ENCODE results near the gene TNNT3. TPM values are rescaled to one million over a fixed set of nuclear protein-coding genes. Genes with fewer than 3 reads are reported as not detected.
"Not testable (repeated sequence)": the region's sequence is repeated elsewhere in the genome, so short reads cannot be mapped to it uniquely, and the experiment has no call there.

The TNNT3 gene
- 2.0 TPM for total RNA-seq

DNA sequence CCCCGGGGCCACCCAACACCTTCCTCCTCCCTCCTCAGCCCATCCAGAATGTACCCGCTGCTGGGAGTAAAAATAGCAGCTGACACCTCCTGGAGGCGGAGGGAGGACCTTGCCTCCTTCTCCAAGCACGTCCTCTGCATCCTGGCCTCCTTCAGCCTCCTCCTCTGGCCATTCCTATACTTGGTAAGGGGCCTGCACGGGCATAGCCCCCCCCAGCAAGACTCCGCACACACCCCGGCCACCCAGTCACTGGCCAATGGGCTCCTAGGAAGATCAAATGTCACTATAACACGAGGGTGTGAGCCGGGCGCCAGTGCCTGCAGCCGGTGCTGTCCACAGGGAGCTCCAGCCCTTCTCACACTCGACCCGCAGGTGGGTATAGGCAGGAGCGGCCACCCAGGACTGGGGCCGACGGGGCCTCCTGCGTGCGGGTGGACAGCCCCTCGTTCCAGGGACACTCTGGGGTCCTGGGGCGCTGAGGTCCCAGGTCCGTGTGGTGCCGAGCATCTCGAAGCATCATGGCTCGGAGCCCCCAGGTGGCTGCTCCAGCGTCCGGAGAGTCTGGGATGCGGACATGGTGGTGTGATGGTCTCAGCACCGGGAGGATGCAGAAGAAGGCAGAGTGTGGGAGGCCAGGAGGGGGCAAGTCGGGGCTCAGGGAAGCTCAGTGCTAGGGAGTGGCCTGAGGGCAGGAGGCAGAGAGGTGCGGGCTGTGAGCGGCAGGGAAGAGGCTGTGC, at the start of gene TNNT3:
Gene TNNT3 (plus strand): TSS at position 313 of the 737 bp plus-strand sequence. CDS start 3,172 bp downstream, outside the sequence.
- no peak for DNase-seq

DNA sequence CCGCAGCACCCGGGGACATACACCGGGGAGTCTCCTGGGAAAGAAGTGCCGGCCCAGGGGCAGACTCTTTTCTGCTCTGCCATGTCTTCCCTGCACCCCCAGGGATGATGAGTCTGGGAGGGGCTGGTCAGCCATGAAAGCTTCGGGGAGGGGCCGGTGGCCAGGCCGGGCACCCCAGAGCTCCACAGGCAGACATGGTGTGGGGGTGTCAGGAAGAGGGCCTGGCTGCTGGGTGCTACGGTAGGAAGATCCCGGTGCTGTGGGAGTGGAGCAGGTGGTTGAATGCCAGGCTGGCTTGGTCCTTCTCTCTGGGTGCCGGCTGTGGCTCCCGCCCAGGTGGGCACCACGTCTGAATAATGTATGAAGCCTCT, 49.2 kb upstream of the TNNT3 start:
- no peak for DNase-seq

DNA sequence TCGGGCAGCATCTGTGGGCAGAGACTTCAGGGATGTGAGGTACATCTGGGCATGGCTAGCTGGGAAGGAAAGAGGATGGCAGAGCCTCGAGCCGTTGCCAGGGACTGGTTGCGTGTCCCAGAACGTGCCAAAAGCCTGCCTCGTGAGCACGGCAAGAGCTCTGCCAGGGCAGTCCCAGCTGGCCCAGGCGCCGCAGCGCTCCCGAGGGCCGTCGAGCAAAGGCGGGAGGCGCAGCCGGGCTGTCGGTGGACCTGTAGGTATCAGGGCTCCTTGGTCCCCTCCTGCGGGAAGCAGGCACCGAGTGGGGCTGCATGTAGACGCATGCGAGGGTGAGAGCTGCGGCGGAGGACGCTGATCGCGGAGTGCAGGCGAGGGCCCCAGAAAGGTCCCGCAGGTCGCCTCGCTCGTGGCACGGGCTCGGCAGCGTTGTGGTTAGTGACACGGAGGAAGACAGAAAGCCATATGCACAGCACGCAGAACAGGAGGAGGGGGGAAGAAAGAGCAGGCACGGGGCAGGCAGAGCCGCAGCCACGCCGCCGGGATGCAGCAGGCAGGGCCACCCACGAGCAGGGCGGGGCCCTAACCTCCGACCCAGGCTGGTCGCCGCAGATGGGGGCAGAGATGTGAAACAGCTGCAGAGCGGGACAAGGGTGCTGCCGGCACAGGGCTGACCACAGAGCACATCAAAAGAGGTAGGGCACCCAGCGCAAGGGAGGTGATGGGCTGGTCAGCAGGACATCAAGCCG, 48.6 kb upstream of the TNNT3 start:
- DNase-seq, result no peak

DNA sequence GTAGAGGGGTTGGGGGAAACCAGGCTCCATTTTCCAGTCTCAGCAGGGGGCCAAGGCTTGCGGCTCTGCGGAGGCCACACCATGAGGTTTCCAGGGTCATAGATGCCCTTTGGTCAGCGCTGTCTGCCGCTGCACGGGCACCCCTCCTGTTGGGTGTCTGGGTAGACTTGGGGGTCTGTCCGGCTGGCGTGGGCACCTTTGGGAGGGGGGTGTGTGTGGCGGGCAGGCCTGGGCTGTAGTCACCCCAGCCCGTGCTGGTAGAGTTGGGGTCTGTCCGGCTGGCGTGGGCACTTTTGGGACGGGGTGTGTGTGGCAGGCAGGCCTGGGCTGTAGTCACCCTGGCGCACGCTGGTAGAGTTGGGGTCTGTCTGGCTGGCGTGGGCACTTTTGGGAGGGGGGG, 48.0 kb upstream of the TNNT3 start:
- DNase-seq, result no peak

DNA sequence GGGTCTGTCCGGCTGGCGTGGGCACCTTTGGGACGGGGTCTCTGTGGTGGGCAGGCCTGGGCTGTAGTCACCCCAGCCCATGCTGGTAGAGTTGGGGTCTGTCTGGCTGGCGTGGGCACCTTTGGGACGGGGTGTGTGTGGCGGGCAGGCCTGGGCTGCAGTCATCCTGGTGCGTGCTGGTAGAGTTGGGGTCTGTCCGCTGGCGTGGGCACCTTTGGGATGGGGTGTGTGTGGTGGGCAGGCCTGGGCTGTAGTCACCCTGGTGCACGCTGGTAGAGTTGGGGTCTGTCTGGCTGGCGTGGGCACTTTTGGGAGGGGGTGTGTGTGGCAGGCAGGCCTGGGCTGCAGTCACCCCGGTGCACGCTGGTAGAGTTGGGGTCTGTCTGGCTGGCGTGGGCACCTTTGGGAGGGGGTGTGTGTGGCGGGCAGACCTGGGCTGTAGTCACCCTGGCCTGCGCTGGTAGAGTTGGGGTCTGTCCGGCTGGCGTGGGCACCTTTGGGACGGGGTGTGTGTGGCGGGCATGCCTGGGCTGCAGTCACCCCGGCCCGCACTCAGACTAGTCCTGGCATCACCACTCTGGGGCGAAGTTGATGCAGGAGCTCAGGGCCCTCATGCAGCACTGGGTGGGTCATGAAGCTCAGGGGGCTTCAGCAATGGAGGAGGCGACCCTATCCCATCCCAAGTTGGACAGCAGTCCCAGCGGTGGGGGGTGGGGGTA, 47.1 kb upstream of the TNNT3 start:
- DNase-seq, result no peak

DNA sequence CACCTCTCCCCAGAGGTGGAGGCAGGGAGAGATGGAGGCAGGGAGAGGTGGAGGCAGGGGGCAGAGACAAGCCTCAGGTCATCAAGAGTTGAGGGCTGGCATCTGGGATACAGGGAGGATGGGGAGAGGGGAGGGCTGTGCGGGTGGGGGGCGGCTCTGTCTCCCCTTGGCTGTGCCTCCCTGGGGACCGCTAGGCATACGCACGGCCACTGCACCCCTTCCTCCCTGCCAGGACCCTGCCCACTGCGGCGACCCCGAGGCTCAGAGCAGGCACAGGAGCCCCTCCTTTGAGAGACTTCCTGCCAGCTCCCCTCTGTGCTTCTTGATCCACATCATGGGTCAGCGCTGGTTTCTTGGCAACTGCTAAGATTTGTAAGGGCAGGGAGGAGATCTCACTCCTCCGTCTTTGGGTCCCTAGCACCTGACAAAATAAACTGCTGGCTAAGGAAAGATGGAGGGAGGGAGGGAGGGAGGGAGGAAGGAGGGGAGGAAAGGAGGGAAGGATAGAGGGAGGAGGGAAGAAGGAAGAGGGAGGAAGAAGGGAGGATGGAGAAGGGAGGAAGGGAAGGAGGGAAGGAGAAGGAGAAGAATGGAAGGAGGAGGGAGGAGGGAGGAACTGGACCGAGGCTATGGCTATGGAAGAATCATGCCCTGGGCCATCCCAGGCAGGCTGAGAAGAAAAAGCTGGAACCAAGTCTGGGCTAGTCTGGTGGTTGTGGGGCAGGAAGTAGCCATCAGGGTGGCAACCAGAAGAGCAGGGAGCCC, 46.3 kb upstream of the TNNT3 start:
- no peak for DNase-seq

DNA sequence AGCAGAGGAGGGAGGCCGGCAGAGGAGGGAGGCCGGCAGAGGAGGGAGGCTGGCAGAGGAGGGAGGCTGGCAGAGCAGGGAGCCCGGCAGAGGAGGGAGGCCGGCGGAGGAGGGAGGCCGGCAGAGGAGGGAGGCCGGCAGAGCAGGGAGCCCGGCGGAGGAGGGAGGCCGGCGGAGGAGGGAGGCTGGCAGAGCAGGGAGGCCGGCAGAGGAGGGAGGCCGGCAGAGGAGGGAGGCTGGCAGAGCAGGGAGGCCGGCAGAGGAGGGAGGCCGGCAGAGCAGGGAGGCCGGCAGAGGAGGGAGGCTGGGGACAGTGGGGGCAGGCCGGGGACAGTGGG, 45.7 kb upstream of the TNNT3 start:
- DNase-seq, result not testable (repeated sequence)

DNA sequence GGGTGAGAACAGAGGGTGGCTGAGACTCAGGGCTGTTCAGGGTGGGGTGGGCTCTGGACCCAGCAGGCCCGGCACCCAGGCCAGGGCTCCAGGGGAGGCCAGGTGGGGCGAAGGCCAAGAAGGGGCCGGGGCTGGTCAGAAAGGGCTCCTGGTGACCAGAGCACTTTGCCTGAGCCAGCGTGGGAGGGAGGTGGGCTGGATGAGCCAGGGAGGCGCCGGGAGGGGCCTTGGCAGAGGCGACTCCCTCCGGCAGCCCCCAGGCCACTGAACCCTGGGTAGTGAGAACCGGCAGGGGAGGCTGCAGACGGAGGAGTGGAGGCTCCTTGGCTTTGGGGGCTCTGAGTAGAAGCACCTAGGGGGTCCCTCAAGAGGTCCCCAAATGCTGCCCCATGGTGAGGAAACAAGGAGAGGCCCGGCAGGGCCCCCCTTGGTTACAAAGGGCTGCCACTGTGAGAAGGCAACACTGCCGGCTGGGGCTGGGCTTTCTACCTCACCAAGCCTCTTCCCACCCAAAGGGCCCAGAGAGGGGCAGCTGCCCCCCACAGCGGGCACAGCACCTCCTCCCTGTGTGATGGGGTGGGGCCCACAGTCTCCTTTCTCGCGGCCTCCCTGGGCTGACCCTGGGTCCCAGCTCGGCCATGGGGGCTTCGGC, 44.9 kb upstream of the TNNT3 start:
- not testable (repeated sequence) for DNase-seq

DNA sequence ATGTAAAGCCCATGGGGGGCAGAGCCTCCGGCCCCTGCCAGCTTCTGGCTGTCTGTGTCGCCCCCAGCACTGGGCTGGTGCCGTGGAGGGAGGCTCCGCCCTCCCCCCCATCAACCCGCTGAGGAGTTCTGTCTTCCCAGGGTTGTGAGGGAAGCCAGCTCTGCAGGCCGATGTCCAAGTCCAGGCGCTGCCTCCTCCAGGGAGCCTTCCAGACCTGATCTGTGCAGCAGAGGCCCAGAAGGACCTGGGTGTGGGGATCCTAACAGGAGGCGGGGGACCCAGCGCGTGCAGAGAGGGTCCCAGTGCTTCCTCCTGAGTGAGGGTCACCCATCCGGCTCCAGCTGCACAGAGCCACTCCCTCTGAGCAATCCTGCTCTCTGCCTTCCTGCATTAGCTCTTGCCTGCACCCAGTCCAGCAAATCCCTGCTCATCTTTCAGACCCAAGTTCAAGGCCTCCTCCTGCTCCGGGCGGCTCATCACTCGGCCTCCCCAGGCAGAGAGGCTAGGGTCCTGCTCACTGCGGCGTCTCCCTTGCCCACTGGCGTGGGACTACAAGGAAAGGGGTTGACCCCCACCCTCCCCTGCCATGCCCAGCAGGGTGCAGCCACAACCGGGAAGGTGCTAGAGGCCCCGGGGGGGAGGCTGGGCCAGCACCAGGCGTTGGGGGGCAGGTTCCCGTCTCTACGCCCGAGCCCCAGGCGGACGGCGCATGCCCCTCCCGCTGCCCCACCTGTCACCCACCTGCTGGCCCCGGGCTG, 44.2 kb upstream of the TNNT3 start:
- DNase-seq, result no peak

DNA sequence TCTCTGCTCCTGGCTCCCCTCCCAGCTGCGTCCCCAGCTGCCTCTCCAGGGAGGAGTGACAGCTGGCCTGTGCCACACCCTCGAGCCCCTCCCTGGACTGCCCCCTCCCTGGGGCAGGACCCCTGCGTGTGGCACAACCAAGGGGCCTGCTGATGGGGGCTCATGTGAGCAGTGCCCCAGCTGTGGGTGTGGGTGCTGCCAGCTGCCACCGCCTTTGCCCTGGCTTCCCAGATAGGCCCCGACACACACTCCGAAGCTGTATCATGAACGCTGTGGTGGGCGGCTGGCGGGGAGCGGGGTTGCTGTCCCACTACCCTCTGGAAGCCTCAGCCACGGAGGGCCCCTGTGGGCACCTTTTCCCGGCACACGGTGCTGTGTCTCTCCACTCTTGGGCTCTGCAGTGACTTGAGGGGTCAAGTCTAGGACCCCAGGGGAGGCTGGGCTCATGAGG, 43.6 kb upstream of the TNNT3 start:
- DNase-seq, result not testable (repeated sequence)

DNA sequence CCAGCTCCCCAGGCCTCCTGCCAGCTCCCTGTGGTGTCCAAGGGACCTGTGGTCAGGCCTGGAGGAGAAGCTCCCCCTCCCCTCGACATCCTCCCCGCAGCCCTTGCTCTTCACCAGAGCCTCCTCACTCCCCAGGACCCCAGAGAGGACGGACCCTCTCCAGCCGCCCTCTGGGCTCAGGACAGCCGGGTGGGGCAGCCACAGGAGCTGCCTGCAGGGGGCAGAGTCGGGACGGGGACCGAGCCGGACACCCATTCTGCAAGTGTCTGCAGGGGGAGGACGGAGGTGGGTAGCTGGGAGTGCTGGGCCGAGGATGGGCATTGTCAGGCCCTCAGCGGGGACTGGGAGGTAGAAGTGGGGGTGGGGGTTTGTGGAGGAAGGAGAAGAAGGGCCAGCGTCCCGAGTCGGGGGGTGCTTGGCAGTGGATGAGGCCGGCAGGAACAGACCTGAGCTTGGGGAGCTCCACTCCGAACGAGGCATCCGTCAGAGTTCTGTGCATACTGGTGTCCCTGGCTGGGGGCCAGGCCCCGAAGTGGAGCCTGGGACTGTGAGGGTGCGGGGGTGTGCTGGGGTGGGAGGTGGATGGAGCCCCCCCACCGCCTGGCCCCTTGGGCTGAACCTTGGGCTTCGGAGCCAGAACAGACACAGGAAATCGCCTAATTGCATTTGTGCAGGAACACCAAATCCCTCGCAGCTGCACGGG, 43.0 kb upstream of the TNNT3 start:
- no peak for DNase-seq

DNA sequence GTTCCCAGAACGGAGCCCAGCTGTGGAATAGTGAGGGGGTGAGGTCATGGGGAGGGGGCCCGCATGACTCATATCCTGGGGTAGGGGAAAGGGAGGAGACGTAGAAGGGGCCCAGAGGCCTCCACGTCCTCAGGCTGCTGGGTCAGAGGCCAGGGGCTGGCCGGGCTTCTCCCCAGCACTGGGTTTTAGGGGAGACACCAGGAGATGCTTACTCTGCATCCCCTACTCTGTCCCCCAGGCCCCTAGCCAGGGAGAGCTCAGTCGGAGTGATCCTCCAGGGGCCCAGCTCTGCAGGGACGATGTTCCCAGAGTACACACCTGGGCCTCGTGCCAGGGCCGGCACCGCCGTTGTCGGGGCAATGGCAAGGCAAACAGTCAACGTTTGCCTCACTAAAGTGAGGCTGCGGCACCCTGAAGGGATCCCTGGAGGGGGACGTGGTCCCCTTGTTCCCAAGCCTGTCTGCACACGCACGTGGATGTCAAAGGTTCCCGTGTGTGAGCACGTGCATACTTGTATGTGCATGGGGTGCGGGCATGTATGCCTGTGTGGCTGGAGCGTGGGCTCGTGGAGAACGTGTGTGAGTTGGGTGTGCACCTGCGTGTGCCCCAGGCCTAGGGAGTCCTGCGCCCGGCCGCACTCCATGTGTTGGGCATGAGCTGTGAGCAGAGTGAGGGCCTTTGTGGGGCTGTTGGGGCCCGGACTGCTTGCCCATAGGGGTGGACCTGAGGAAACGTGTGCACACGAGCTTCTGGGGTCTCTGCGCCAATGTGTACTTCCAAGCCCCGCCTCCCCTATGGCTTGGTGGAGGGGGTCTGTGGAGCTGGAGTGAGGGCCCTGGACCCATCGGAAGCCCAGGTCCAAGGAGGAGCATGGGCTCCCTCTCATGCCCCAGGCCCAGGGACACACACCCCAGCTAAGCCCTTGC, 42.0 kb upstream of the TNNT3 start:
- no peak for DNase-seq

DNA sequence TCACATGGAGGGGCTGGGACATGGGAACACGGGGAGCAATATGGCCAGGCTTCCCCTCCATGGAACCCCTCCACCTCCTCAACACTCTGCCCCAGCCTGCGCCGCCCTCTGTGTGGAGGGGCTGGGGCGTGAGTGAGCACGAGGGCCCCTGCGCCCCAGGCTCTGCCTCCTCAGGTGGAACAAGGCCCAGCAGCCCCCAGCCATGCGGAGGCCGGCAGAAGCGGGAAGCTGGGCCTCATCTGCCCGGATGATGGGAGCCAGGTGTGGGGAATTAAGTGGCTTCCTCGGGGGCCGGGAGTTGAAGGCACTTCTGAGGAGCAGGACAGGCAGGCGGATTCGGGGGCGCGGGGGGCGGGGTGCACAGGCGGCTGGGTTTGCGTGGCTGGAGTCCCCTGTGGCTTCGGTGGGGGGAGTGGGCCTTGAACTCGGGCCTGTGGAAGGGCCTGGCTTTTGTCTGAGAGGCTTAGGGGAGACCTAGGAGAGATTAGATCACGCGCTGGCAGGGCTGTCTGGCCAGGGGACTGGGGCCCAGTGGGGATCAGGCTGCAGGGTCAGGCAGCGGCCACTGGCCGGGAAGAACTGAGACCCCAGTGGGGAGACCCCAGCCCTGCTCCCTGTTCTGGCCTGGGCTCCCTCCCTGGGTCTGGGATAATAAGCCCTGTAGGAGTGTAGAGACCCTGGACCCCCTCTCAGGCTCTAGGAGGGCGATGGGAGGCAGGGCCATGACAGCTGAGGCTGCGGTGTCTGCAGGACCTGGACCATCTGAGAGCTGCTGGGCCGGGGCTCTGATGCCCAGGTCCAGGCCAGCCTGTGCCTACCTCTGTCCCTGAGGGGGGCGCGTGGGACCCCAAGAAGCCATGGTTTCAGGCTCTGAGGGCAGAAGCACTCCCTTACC, 41.1 kb upstream of the TNNT3 start:
- DNase-seq, result no peak

DNA sequence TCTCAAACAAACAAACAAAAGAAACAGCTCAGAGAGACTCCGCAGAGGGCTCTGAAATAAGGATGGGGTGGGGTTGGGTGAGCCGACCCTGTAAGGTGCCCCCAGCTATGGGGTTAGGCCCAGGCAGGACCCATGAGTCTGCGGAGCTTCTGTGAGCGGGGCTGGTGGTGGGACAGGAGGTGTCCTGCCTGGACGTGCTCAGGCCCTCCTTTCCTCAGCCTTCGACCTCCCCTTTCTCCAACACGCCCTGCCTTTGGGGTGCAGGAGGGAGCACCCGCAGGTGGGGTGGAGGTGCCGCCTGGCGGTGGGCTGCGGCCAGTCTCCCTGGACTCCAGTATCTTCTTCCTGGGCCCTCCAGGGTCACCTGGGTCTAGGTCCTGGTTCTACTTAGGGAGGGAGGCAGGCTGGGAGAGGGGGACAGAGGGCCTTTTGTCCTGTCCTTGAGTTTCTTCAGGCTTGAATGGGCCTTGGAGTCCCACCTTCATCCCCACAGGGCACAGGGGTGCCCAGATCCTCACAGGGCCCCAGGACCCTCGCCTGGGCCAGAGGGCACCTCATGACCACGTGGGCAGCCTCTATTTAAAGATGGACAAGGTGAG, 40.1 kb upstream of the TNNT3 start:
- DNase-seq, result no peak

DNA sequence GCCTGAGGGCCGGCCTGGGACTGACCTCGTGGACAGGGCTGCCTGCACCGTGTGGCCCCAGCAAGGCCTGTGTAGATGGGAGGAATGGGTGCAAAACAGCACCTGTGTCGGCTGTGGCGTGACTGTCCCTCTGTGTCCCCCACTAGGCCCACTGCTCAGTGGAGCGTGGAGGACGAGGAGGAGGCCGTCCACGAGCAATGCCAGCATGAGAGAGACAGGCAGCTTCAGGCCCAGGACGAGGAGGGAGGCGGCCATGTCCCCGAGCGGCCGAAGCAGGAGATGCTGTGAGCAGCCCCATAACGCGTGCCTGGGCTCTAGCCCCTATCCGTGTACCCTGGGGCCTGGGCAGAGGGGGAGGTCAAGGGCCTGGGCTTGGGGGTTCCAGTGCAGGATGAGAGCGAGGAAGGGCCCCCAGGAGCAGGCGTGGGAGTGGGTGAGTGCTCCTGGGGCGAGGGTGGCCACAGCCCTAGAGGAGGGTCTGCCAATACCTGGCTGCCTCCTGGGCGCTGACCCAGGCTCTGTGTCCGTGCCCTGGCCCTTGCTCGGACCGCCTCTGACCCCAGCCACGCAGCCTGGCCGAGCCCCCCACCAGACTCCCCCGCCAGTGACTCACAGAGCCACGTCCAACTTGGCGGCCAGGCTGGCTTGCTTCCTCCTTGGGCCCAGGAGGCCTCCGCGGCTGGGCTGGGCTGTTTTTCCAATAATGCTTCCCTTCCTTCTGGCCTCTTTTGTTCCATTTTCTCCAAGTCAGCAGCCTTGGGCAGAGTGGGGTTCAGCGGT, 39.4 kb upstream of the TNNT3 start:
- DNase-seq, result no peak

DNA sequence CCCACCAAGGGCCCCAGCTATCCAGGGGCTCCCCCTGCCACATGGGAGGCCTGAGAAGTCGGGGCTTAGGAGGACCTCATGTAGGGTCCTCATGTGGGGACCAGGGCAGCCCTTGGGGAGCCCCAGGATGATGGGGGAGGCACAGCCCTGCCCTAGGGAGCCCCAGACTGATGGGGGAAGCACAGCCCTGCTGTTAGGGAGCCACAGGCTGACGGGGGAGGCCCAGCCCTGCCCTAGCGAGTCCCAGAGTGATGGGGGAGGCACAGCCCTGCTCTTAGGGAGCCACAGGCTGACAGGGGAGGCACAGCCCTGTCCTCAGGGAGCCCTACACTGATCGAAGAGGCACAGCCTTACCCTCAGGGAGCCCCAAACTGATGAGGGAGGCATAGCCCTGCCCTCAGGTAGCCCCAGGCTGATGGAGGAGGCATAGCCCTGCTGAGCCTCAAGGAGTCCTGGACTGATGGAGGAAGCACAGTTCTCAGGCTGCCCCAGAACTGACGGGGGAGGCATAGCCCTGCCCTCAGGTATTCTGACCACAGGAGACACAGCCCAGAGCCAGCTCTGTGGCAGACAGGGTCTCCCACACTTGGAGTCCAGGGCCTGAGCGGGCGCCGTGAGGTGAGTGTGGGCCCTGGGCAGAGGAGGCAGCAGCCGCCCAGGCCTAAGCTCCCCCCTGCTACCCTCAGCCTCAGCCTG, 38.6 kb upstream of the TNNT3 start:
- DNase-seq, result no peak
